Loucy (cell line): ENCODE results near the gene IGSF8.

Source experiments
- H2AFZ ChIP-seq: fragments of 200-600 bp; sonication (generic); 2 replicates; pipeline ENCODE4 v1.6.0; 2016; ENCODE audit warnings: antibody characterized with exemption, mild to moderate bottlenecking, low read length, moderate library complexity
- H3F3A ChIP-seq: fragments of 200-600 bp; 2 replicates; pipeline ENCODE4 v1.6.0; 2016; ENCODE audit warnings: antibody characterized with exemption, low read depth, mild to moderate bottlenecking
- H3K27me3 ChIP-seq: fragments of 200-600 bp; sonication (generic); 2 replicates; pipeline ENCODE4 v1.6.1; 2014; ENCODE audit warnings: low read length, mild to moderate bottlenecking; ENCODE audit not compliant: insufficient read depth, poor library complexity, severe bottlenecking
- H3K36me3 ChIP-seq: fragments of 200-600 bp; sonication (generic); 2 replicates; pipeline ENCODE4 v1.6.1; 2016; ENCODE audit warnings: low read length; ENCODE audit not compliant: insufficient read depth
- H3K4me1 ChIP-seq: fragments of 200-600 bp; sonication (generic); 2 replicates; pipeline ENCODE4 v1.5.1; 2014; ENCODE audit warnings: low read length, mild to moderate bottlenecking; ENCODE audit not compliant: insufficient read depth, poor library complexity, severe bottlenecking
- H3K4me2 ChIP-seq: fragments of 200-600 bp; sonication (generic); 2 replicates; pipeline ENCODE4 v1.6.0; 2014; ENCODE audit warnings: antibody characterized with exemption, low read length, low read depth, mild to moderate bottlenecking; ENCODE audit not compliant: poor library complexity, severe bottlenecking
- H3K4me3 ChIP-seq: fragments of 200-600 bp; sonication (generic); 2 replicates; pipeline ENCODE4 v1.5.1; 2014; ENCODE audit warnings: low read length, mild to moderate bottlenecking, mixed read lengths; ENCODE audit not compliant: poor library complexity, severe bottlenecking
- H3K79me2 ChIP-seq: fragments of 200-600 bp; sonication (generic); 2 replicates; pipeline ENCODE4 v1.6.1; 2014; ENCODE audit warnings: low read length; ENCODE audit not compliant: insufficient read depth
- H3K9ac ChIP-seq: fragments of 200-600 bp; sonication (generic); 2 replicates; pipeline ENCODE4 v1.6.0; 2014; ENCODE audit warnings: mild to moderate bottlenecking, low read depth, low read length, moderate library complexity; ENCODE audit not compliant: poor library complexity, severe bottlenecking
- H3K9me2 ChIP-seq: fragments of 200-600 bp; sonication (generic); replicated peaks from 2 replicates; pipeline ENCODE4 v1.6.1; 2016; ENCODE audit warnings: low read depth, low read length, mixed read lengths
- H3K9me3 ChIP-seq: fragments of 200-600 bp; sonication (generic); 2 replicates; pipeline ENCODE4 v1.6.1; 2014; ENCODE audit warnings: mild to moderate bottlenecking, antibody characterized with exemption, low read length, low read depth; ENCODE audit not compliant: insufficient read depth
- H4K20me1 ChIP-seq: fragments of 200-600 bp; sonication (generic); 2 replicates; pipeline ENCODE4 v1.6.0; 2014; ENCODE audit warnings: antibody characterized with exemption, low read length, mild to moderate bottlenecking; ENCODE audit not compliant: insufficient read depth, poor library complexity, severe bottlenecking
- CTCF ChIP-seq: fragments of 200-600 bp; sonication (generic); conservative IDR thresholded peaks from 2 replicates; pipeline ENCODE4 v1.5.1; 2014; ENCODE audit warnings: mild to moderate bottlenecking, antibody characterized with exemption, low read length
- EZH2phosphoT487 ChIP-seq: fragments of 200-600 bp; IDR thresholded peaks from 2 replicates; pipeline ENCODE4 v1.6.1; 2018; ENCODE audit warnings: antibody characterized with exemption, mild to moderate bottlenecking, moderate library complexity, borderline replicate concordance

Gene IGSF8

DNA sequence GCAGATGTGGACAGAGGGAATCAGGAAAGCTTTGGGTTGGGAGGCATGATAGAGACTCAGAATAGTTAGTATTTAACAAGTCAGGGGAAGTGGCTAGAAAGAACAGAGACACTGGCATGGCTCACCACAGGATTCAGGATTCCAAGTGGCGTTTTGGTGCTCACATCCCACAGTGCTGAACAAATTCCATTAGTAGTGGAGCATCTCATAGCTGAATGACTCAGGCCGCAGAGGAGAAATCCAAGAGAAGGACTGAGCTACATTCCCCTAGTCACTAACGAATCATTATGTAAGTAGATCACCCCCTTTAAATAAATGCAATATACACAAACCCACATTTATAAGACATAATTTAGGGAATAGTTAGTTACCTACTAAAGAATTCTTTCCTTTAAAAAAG, 22.1 kb downstream of the IGSF8 start:
- H4K20me1 ChIP-seq, result no peaks in the 10 kb centered on the region
- peaks cover 1% of the 10 kb centered on the region for H3K27me3 ChIP-seq
- H3K4me1 ChIP-seq, result no peaks in the 10 kb centered on the region
- no peaks in the 10 kb centered on the region for H3K9me2 ChIP-seq
- no peak for TF ChIP-seq EZH2phosphoT487
- TF ChIP-seq CTCF, result no peak
- no peaks in the 10 kb centered on the region for H3K9me3 ChIP-seq
- no peak overlapping the region for H2AFZ ChIP-seq
- no peaks in the 10 kb centered on the region for H3K36me3 ChIP-seq
- no peak overlapping the region for H3K4me3 ChIP-seq
- no peak overlapping the region for H3K9ac ChIP-seq
- no peaks in the 10 kb centered on the region for H3F3A ChIP-seq
- no peaks in the 10 kb centered on the region for H3K79me2 ChIP-seq
- H3K4me2 ChIP-seq, result no peak overlapping the region

DNA sequence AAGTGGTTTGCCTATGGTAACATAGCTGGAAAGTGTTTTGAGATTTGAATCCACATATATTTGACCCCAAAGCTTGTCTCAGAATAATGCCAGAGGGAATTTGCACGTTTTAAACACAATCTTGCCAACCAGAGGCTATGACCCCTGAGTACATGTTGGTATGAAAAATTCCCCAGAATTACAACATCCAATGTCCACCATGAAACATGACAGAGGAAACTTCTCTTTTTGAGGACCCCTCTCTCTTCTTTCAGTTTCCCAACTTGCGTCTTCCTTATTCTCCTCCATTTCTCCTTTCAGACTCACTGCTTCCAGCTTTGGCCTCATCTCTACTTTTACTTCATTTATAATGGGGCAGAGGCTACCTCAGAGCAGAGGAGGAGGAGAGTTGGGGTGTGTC, 22.6 kb downstream of the IGSF8 start:
- no peaks in the 10 kb centered on the region for H3K36me3 ChIP-seq
- no peak overlapping the region for H3K4me3 ChIP-seq
- H3F3A ChIP-seq, result no peaks in the 10 kb centered on the region
- H2AFZ ChIP-seq, result no peak overlapping the region
- TF ChIP-seq CTCF, result no peak
- no peak for TF ChIP-seq EZH2phosphoT487
- H3K4me1 ChIP-seq, result no peaks in the 10 kb centered on the region
- no peak overlapping the region for H3K4me2 ChIP-seq
- H3K9ac ChIP-seq, result no peak overlapping the region
- H3K9me3 ChIP-seq, result no peaks in the 10 kb centered on the region
- H4K20me1 ChIP-seq, result no peaks in the 10 kb centered on the region
- no peaks in the 10 kb centered on the region for H3K79me2 ChIP-seq
- H3K27me3 ChIP-seq, result peaks cover 6% of the 10 kb centered on the region
- no peaks in the 10 kb centered on the region for H3K9me2 ChIP-seq

DNA sequence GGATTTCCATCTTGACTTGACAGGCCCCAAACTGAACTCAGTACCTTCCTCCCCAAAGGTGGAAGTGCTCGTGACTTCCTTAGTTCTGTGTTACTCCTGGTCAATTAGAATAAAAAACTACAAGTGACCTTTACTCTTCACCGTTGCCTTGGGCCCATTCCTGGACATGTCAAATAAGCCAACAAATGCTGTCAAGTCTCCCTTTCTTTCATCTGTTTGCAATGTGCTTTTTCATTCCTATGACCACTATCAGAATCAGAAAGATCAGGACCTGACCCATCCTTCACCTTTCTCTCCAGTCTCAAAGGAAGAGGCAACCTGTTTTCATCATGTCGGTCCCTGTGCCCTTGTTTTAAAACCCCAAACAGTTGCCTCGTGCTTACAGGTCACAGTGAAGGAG, 23.6 kb downstream of the IGSF8 start:
- H3F3A ChIP-seq, result no peaks in the 10 kb centered on the region
- no peak overlapping the region for H3K4me3 ChIP-seq
- no peaks in the 10 kb centered on the region for H3K9me3 ChIP-seq
- no peaks in the 10 kb centered on the region for H3K79me2 ChIP-seq
- TF ChIP-seq CTCF (no peak), EZH2phosphoT487 (no peak)
- peaks cover 6% of the 10 kb centered on the region for H3K4me1 ChIP-seq
- H2AFZ ChIP-seq, result no peak overlapping the region
- no peak overlapping the region for H3K4me2 ChIP-seq
- H3K9ac ChIP-seq, result no peak overlapping the region
- peaks cover 9% of the 10 kb centered on the region for H3K27me3 ChIP-seq
- no peaks in the 10 kb centered on the region for H3K9me2 ChIP-seq
- H4K20me1 ChIP-seq, result no peaks in the 10 kb centered on the region
- no peaks in the 10 kb centered on the region for H3K36me3 ChIP-seq
